ENCODE data around the gene AMER3. TPM values are rescaled to one million over a fixed set of nuclear protein-coding genes. Genes with fewer than 3 reads are reported as not detected.

The AMER3 gene, protein sequence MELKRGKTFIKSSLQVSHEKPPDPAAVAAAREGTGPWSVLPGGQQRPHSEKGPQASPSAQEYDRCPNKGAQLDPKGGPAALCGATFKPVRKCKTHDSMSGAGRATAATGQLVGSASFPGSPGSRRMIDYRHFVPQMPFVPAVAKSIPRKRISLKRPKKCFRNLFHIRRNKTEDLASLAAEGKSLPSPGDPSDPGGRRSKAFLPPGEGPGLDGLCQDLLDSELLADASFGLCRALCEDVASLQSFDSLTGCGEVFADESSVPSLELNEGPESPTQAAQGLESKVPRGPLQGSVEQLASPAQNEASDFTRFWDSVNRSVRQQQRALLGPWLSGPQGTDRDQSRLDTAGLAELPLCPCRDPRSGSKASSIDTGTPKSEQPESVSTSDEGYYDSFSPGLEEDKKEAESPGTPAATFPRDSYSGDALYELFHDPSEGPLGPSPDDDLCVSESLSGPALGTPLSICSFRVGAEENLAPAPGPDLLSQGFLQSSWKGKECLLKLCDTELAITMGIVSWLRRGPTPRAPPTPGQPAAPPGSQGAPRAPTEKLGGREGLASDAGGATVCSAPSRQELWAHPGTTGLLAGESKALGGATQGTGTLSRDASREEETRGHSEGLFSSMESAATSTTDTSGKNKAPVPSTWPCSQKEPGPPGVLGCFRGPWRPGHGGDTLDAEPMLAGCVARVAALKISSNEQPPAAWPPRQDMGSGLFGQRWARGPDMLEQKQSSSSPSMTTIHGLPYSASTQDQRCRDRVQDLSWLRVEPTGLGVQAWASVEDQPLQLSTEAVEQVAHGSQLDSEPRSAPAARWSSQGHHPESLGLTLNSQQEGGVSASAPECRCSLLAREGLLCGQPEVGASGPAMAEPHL
- not detected for polyA plus RNA-seq (2012; ENCODE audit: insufficient read length, low read depth)

DNA sequence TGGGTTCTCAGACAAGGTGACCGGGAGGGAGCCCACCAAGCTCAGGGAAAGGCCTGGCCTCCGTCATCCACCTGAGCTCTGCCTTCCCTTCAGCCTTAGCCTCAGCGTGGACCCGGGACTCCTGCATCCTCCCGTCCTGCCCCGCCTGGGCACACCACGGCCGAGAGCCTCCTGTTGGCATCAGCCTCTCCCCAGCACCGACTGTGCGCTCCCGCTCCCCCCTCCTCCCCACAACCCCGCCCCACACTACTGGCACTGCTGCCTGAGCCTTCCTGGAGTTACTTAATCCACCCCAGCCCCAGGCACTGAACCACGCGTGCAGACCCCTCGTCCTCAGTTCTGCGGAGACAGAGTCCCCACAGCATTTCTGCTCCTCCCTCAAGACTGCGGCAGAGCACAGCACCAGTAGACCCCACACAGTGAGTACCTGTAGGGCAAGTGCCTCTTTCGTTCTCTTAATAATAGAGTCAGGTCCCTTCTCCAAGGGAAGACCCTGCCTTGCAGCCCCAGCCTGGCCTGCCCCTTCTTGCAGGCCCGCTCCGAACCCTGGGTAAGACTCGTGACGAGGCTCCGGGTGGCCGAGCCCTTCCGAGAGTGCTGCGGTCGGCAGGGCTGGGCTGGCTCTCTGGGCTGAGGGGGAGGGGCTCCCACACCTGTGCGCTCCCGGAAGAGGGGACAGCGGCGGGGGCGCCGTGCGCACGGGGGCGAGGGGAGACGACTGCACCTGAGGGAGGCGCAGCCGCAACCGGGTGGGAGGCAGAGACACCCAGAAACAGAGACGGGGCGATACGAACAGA, at the start of gene AMER3:
AMER3 (plus strand) TSS at position 285 of the 797 bp plus-strand sequence. CDS start 6,533 bp downstream, outside the sequence.
- no peak for TF ChIP-seq POLR2AphosphoS5 (IDR thresholded peaks at IDR 0.05; ENCODE audit: low read depth, low read length)
- TF ChIP-seq, protein P1, sequence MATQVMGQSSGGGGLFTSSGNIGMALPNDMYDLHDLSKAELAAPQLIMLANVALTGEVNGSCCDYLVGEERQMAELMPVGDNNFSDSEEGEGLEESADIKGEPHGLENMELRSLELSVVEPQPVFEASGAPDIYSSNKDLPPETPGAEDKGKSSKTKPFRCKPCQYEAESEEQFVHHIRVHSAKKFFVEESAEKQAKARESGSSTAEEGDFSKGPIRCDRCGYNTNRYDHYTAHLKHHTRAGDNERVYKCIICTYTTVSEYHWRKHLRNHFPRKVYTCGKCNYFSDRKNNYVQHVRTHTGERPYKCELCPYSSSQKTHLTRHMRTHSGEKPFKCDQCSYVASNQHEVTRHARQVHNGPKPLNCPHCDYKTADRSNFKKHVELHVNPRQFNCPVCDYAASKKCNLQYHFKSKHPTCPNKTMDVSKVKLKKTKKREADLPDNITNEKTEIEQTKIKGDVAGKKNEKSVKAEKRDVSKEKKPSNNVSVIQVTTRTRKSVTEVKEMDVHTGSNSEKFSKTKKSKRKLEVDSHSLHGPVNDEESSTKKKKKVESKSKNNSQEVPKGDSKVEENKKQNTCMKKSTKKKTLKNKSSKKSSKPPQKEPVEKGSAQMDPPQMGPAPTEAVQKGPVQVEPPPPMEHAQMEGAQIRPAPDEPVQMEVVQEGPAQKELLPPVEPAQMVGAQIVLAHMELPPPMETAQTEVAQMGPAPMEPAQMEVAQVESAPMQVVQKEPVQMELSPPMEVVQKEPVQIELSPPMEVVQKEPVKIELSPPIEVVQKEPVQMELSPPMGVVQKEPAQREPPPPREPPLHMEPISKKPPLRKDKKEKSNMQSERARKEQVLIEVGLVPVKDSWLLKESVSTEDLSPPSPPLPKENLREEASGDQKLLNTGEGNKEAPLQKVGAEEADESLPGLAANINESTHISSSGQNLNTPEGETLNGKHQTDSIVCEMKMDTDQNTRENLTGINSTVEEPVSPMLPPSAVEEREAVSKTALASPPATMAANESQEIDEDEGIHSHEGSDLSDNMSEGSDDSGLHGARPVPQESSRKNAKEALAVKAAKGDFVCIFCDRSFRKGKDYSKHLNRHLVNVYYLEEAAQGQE (IDR thresholded peaks at IDR 0.05; ENCODE audit: insufficient read depth in 1 of 2, low read depth in 2 of 2, low read length in 2 of 2): 0 out of 4 replicates have a peak, but pooled peaks of 1 of the 2 experiments have one; percentile 20

DNA sequence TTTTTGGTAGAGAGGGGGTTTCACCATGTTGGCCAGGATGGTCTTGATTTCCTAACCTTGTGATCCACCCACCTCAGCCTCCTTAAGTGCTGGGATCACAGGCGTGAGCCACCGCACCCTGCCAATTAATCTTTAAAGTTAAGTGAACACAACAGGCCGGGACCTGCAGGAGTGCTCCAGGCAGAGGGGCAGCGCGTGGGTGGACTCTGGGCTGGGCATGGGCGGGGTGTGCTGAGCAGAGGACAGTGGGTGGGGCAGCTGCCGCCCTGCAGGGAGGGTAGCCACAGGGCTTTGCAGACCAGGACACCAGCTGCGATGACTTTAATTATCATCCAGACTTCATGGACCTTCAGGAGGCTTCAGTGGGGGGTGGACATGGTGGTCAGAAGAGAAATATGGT, 35.3 kb upstream of the AMER3 start:
- TF ChIP-seq, protein P1 (IDR thresholded peaks at IDR 0.05; ENCODE audit: insufficient read depth in 1 of 2, low read depth in 2 of 2, low read length in 2 of 2): no peak
- TF ChIP-seq SIN3A (IDR thresholded peaks at IDR 0.05; ENCODE audit: borderline replicate concordance, insufficient read depth, low read length) (no peak), FOXP2 (optimal IDR thresholded peaks at IDR 0.05; ENCODE audit: borderline replicate concordance, extremely low read depth, extremely low read length, insufficient read depth) (no peak), TAF1 (IDR thresholded peaks at IDR 0.05; ENCODE audit: borderline replicate concordance, insufficient read depth, low read length) (no peak), POLR2AphosphoS5 (IDR thresholded peaks at IDR 0.05; ENCODE audit: low read depth, low read length) (no peak)

DNA sequence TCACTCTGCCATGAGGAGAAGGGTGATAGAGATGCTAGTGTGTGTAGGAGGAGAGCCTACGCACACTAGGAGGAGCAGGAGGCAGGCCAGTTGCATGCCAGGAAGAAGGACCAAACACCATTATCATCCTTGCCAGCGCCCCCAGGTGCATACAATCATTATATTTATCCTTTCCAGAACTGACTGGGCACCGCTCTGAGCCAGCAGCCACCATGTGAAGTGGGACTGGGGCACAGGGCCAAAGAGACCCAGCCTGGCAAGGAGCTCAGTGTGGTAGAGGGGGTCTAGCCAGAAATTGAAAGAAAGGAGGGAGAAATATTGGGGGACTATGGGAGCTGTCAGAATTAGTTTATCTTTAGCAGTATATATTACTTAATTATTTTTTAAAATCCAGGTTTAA, 34.8 kb upstream of the AMER3 start:
- no peak for TF ChIP-seq TAF1 (IDR thresholded peaks at IDR 0.05; ENCODE audit: borderline replicate concordance, insufficient read depth, low read length)
- TF ChIP-seq POLR2AphosphoS5 (IDR thresholded peaks at IDR 0.05; ENCODE audit: low read depth, low read length): no peak
- TF ChIP-seq SIN3A (IDR thresholded peaks at IDR 0.05; ENCODE audit: borderline replicate concordance, insufficient read depth, low read length): no peak

DNA sequence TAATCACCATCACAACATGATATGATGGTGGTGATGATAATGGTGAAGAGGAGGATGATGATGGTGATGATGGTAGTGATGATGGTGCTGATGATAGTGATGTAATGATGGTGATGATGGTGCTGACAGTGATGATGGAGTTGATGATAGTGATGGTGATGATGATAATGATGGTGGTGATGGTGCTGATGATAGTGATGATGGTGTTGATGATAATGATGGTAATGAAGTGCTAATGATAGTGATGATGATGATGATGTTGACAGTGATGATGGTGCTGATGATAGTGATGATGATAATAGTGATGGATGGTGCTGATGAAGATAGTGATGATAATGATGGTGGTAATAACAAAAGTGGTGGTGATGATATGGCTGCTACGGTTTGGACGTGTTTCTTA, 30.9 kb upstream of the AMER3 start:
- TF ChIP-seq POLR2AphosphoS5 (IDR thresholded peaks at IDR 0.05; ENCODE audit: low read depth, low read length) (no peak), FOXP2 (optimal IDR thresholded peaks at IDR 0.05; ENCODE audit: borderline replicate concordance, extremely low read depth, extremely low read length, insufficient read depth) (no peak), TAF1 (IDR thresholded peaks at IDR 0.05; ENCODE audit: borderline replicate concordance, insufficient read depth, low read length) (no peak), SIN3A (IDR thresholded peaks at IDR 0.05; ENCODE audit: borderline replicate concordance, insufficient read depth, low read length) (no peak)
- TF ChIP-seq, protein P1 (IDR thresholded peaks at IDR 0.05; ENCODE audit: insufficient read depth in 1 of 2, low read depth in 2 of 2, low read length in 2 of 2): no peak

DNA sequence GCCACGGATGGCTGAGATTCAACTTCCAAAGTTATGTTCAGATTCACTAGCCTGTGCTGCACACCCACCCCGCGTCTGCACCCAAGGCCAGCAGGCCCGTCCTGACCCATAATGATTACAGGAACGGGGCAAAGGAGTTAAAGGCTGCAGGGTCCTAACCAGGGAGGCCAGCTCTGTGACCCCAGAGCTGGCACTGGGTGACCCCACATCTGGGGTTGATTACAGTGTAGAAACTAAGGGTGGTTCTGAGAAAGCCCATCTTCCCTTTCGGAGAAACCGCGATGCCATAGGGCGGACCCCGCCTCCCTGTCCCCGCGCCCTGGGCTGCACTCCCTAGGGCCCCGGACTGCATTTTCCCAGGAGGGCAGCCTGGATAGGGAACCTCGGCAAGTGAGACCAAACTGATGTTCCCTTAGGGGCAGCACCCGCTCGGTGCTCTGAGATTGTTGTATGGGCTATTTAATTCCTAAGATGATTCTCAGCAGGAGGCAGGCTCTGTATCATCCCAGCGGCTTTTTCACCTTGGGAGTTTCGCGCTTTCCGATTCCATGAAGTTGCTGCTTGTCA, 28.6 kb upstream of the AMER3 start:
- TF ChIP-seq POLR2AphosphoS5 (IDR thresholded peaks at IDR 0.05; ENCODE audit: low read depth, low read length) (no peak), FOXP2 (optimal IDR thresholded peaks at IDR 0.05; ENCODE audit: borderline replicate concordance, extremely low read depth, extremely low read length, insufficient read depth) (no peak), TAF1 (IDR thresholded peaks at IDR 0.05; ENCODE audit: borderline replicate concordance, insufficient read depth, low read length) (no peak), SIN3A (IDR thresholded peaks at IDR 0.05; ENCODE audit: borderline replicate concordance, insufficient read depth, low read length) (no peak)
- TF ChIP-seq, protein P1 (IDR thresholded peaks at IDR 0.05; ENCODE audit: insufficient read depth in 1 of 2, low read depth in 2 of 2, low read length in 2 of 2): no peak
